HT-29 (cell line): ENCODE data around the gene LRP1. TPM values are rescaled to one million over a fixed set of nuclear protein-coding genes. Genes with fewer than 3 reads are reported as not detected.

ENCODE experiments used
- DNase-seq: peaks from one replicate; pipeline ENCODE4 v3.0.0-alpha.2; 2015; ENCODE audit warnings: low spot score
- total RNA-seq: library from RNA; depleted of rRNA; stranded (reverse); fragments of >200 nt; shearing (Covaris generic); gene quantifications from 2 replicates; pipeline ENCODE4 v1.2.3, GENCODE V29; 2014

The LRP1 gene
- total RNA-seq, 1 experiment from 2014 or later: 25.2 TPM

DNA sequence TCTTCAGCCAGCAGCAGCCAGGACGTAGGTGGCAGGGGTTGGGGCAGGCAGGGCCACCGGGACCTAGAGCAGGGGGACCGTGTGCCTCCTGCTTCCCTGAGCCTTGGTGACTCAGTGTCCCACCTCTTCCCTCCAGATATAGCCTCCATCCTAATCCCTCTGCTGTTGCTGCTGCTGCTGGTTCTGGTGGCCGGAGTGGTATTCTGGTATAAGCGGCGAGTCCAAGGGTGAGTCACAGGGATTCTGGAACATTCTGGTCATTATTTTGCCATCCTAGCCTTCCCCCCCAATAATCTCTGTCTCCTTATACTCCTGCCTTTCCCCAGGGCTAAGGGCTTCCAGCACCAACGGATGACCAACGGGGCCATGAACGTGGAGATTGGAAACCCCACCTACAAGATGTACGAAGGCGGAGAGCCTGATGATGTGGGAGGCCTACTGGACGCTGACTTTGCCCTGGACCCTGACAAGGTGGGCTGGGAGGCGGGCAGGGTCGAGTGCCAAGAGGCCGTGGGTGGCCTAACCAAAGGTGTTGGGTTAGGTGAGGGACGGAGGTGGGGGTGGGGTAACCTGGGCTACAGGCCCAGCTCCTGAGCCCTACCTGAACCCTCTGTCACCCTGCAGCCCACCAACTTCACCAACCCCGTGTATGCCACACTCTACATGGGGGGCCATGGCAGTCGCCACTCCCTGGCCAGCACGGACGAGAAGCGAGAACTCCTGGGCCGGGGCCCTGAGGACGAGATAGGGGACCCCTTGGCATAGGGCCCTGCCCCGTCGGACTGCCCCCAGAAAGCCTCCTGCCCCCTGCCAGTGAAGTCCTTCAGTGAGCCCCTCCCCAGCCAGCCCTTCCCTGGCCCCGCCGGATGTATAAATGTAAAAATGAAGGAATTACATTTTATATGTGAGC, 83.8 kb downstream of the LRP1 start:
- no peak for DNase-seq

DNA sequence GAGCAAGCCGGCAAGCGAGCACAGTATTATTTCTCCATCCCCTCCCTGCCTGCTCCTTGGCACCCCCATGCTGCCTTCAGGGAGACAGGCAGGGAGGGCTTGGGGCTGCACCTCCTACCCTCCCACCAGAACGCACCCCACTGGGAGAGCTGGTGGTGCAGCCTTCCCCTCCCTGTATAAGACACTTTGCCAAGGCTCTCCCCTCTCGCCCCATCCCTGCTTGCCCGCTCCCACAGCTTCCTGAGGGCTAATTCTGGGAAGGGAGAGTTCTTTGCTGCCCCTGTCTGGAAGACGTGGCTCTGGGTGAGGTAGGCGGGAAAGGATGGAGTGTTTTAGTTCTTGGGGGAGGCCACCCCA, 84.4 kb downstream of the LRP1 start:
- no peak for DNase-seq

DNA sequence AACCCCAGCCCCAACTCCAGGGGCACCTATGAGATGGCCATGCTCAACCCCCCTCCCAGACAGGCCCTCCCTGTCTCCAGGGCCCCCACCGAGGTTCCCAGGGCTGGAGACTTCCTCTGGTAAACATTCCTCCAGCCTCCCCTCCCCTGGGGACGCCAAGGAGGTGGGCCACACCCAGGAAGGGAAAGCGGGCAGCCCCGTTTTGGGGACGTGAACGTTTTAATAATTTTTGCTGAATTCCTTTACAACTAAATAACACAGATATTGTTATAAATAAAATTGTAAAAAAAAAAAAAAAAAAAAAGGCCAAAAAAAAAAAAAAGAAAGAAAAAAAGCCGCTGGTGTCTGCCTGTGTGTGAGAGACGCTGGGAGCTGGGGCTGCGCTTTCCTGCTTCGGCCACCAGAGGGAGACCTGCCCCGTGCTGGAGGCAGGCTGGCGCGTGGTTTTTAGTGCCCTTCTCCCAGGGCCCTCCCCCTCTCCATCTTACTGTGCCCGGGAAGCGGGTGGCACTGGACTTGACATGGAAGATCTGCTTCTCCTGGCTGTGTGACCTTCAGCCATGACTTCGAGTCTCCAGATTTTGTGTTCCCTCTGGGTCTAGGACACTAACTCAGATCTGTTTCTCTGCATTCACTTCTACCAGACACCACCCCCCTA, 84.9 kb downstream of the LRP1 start:
- peak; percentile 89 for DNase-seq

DNA sequence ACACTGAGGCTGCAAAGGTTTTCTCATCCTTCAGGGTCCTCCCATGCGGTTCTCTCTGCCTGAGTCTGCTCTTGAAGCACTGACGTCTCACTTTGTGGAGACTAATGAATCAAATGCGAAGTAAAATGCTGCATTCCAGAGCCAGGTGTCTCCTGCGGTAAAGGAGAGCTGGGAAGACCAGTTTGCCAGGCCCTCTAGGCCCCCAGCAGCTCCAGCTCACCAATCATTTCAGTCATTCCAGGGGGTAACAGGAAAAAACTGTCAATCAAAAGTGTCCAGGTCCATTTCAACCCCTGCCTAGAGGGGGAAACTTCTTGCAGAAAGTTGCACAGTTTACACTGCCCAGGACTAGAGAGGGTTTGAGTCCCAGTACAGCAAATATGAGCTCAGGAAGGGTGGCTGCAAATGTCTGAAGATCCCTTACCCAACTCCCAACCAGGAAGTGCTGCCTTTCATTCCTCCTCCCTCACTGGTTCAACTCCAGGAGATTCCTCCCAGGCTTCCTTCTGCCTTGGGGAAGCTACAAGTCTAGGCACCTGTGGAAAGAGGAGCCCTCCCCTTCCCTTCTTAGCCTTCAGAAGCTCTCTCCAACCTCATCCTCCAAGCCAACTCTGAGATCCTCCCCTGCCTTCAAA, 85.6 kb downstream of the LRP1 start:
- DNase-seq: no peak

DNA sequence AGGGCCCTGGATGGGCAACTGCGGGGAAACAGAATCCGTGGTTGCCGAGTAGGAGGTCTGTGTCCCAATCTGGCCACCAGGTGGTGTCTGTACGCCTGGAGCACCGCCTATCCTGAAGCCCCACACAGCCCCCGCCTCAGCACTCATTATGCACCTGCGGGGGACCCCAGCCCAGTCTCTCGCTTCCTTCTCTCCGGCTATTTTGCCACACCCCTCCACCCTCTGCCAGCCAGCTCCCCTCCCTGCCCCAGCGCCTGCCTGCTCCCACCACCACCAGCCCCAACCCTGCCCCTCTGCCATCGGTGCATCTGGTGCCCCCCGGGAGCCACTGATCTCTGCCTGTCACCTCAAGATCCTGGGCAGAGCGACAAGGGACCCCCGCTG, 86.1 kb downstream of the LRP1 start:
- DNase-seq: peak; percentile 78

DNA sequence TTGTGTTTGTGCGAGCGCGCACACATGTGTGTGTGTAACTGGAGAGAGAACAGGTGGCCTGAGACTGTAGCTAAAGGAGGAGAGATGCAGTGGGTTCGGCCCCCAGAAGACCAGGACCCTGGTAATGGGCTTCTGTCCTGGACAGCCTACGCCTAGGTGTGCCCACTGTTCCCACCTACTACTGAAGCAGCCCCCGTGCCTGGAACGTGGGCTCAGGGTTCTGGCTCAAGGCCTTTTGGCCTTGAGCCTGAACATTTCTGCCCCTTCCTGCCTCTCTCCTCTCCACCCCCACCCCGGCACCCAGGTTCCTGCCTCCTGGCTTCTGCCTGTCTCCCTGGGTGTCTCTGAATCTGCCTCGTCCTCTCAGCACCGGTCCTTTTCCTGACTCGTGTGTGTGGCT, 86.8 kb downstream of the LRP1 start:
- no peak for DNase-seq

DNA sequence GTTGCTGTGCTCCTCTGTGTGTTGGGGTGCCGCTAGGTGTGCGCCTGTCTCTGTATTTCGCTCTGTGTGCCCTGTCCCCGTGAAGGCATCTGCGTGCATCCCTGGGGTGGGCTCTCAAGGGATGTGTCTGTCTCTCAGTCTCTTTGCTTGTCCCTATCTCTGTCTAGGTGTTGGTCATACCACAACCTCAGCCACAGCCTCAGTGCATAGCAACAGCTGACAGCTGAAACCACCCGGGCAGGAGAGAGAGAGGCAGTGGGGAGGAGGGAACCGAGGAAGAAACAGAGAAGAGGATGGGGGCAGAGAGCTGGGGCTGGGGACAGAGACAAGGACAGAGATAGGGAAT, 87.4 kb downstream of the LRP1 start:
- DNase-seq: no peak

DNA sequence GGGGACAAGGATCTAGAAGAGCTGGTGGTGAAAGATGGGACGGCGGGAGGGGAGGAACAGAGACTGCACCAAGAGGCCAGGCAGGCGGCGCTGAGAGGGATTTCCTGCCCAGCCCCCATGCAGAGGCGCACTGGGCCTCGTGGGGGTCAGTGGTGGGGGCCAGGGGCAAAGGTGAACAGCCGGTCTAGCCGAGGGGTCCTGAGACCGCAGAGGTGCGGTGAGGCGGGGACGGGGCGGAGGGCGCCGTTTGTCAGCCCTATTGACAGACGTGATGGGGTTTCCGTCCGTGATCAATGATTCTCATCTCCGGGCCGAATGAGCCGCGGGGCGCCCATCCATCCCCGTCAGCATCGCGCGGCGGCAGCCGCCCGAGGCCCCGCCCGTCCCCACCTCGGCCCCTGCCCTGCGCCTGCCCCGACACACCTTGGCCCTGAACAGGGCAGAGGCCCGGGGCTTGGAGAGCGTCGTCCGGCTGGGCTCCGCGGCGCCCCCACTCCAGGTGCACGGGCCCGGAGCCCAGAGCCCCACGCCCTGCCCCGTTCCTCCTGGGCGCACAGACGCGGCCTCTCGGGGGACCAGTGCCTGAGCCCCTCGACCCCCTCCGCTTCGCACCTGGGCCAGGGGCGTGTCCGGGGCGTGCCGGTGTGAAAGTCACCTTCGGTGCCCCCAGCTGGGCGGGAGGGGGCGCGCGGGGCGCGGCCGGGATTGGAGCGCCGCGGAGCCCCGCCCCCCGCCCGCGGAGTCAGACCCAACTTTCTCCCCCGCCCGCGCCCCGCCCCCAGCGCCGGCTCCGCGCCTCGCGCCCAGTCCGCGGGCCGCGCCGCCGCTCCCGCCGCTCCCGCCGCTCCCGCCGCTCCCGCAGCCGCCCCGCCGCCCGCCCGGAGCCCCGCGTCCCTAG, 88.0 kb downstream of the LRP1 start, which contains the start of gene NXPH4:
TSS of gene NXPH4 (plus strand) at position 781 of the 898 bp plus-strand sequence. CDS start 176 bp downstream, outside the sequence.
- no peak for DNase-seq

DNA sequence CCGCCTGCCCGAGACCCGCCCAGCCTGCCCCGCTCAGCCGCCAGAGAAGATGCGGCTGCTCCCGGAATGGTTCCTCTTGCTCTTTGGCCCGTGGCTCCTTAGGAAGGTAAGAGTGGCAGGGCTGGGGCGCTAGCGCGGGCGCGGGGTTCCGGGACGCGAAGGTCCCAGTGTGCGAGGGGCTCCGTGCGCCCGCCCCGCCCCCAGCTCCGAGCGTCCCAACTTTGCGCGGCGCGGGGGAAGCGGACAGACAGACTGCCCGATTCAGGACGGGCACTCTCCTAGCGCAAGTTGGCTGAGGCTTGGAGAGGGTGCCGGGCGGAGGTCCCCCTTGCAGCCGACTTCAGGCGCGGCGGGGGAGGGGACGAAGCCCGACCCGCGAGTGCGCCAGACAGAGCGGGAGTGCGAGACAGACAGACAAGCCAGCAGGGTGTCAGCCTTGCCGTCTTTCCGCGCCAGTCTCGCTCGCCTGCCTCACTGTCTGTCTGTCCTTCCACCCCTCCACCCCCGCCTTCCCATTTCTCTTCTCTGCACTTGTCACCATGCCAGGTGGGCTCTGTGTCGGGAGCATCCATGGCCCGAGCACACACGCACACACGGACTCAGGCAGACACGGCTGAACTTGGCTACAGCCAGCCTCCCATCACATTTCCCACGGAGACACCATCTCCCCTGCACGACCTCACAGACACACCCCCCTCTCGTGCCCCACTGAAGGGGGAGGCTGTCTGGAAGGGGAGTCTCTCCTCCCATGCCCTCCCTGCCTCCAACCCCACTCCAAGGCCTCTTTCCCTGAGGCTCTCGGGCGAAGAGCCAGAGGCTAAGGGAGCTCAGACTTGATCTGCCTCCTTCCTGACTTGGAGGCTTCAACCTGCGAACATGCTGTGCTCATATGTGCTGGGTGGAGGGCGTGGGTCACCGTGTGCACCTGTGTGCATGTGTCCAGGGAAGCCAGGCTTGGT, 88.9 kb downstream of the LRP1 start:
- no peak for DNase-seq

DNA sequence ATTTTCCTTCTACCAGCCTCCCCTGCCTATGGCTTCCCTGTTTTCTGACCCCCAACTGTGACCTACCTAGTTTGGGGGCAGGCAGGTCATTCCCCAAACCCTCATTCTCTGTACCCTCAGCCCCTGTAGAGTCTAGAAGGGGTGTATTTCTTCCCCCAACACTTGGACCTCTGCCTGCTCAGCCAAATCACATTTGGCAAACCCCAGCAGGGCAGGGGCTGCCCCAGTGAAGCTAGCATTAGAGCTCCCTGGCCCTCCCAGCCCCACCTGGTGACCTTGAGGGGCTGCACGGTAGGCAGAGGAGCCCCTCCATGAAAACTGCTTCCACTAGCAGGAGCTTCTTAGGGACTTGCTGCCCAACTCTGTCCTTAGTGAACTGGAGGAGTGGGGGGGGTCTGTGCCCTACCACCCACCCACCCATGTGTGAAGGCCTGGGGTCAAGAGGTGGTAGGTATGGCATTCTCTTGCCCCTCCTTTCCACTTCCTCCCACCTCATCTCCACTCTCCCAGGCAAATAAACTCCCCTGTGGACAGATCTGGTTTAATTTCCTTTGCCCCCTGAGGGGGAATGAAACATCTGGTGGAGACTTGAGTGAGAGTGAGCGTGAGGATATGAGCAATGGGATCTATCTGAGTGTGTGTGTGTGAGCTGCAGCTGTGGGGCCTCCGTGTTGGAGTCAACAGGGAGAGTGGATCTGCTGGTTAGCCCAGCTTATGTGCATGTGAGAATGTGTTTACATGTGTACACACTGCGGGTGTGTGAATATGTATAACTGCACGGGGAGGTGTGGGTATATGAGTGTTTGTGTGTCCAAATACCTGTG, 90.0 kb downstream of the LRP1 start:
- DNase-seq: no peak

DNA sequence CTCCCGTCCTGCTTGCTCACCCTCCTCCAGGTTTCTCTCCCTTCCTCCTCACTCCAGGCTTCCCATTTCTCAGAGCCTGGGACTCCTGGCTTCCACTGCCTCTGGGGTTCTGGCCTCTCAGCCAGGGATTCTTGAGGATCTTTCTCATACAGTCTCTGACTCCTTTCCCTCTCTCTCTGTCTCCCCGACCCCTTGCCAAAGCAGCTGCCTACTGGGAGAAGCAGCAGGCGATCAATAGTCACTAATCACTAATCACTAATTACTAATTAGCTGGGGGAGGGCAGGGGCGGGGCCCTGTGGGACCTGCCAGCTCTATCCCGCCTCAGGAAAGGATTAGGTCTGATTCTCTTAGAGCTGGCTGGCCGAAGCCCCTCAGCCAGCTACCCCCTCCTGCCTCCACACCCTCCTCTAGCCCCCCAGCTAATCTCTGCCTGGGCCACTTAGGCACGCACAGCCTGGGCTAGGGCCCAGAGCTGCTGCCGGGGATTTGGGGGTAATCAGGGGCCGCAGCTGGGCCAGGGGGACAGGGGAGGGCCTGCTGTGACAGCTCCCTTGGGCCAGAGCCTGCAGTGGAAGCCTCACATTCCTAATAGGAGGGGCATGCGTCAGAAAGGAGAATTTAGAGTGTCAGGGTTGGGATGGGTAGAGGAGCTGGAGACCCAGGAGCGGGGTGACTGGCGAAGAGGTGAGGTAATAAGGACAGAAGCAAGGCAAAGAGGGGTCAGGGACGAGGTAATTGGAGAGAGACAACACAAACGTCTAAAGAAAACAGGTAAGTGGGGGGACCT, 91.1 kb downstream of the LRP1 start:
- no peak for DNase-seq

DNA sequence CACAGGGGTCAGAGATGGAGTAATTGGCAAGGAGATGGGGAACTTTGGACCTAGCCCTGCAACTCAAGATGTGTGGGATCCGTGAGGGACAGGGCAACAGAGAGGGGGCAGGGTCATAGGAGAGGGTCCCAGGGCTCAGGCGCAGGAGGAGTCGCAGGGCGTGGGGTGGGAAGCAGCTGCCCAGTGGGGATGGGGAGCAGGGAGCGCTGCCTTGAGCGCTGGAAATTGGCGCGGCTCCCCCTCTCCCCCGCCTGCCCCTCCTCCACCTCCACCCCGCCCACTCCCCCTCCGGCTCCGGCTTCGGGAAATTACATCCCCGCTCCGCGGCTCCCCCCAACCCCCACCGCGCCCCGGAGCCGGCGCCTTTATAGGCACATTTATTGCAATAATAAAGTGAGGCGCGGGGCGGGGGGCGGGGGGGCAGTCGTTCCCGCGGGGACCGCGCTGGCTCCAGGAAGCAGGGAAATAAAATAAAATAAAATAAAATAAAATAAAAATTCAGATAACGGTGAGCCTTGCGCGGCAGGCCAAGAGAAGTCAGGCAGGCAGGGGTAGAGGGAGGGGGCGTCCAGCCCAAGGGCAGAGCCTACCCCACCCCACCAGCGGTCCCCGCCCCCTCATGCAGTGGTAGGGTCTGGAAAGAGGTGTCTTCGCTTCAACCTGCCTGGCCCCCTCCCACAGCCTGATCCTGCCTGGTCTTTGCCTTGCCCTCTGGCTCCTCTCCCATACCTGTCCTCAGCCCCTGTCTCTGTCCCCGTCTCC, 91.9 kb downstream of the LRP1 start:
- no peak for DNase-seq

DNA sequence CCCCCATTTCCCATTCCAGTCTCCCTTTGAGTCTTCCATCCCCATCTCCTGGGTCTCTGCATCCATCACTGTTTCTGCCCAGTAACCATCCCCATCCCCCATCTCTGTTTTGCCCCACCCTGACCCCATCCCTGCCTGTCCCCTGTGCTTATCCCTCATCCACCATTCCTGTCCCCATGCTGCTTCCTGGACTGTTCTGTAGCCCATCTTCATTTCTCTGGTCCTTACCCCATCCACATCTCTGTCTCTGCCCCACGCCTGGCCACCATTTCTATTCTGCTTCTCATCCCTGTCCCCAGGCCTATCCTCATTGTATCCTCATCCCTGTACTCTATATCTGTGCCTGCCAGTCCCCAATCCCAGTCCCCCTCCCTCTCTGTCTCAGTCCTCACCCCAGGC, 92.5 kb downstream of the LRP1 start:
- no peak for DNase-seq

DNA sequence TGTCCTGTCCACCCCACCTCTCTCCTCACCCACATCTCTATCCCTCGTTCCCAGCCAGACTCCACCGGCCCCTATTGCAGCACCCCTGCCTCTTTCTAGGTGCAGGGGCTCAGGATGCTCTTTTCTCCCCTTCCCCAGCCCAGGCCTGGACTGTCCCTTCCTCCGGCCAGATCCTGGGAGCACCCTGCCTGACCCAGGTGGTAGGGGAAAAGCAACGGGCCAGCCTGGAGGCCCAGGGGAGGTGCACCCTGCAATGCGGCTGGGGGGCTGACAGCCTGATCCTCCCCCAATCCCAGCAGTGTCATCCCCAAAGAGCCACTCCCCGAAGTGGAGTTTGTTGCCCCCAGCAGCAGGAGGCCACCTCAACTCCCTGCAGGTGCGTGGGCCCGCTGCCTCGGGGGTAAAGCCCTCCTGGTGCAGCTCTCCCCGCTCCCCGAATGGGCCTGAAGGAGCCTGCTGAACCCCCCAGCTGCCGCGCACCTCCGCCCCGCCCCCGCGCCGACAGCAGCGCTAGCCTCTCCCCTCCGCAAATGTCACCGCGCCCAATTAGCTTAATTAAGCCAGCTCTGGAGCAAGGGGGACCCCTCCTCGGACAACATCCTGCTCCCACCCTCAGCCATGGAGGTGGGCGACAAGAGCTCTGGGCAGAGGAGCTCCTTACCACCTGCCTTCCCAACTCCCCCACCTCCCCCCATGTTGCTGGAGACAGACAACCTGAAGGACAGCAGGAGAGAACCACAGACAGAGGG, 93.1 kb downstream of the LRP1 start:
- no peak for DNase-seq

DNA sequence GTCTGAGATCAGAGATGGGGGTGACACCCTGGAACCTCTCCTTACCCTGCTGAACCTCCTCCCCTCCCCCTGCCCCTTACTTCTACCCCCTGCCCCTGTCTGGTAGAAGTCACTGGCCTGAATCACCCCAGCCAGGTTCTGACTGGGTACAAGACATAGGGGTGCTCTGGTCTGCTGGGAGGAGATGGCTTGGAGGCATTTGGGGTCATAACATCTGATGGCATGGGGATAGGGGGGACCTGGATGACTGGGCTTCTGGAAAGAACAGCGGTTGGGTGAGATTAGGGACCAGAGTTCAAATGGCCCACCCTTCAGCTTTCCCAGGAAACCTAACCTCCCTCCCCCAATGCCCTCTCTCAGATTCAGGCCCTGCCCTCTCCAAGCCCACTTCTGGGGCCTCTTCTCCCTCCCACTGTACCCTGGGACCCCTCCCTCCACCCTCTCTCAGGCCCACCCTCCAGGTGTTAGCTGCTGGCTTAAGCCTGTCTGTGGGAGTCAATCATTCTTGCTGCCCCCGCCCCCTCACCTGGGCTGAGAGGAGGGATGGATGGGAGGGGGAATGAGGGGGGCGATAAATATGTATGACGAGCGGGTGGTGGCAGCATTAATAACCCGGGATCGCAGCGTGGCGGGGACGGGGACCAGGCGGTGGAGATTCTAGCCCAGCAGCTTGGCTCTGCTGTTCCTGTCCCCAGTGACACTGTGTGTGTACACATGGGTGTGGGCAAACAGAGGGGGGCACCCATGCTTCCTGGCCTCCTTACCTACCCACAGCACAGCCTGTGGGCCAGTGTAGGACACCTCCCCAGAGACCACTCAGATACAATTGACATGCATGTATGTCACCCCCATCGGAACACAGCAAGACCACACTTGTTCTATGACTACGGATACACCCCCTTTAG, 94.3 kb downstream of the LRP1 start:
- DNase-seq: no peak
